SK-N-SH (cell line): ENCODE measurements around the gene FCRL4. TPM values are rescaled to one million over a fixed set of nuclear protein-coding genes. Genes with fewer than 3 reads are reported as not detected.

Source experiments
- CTCF ChIA-PET: fragments of 300-600, 350-600 bp; formaldehyde crosslinking; extraction: SDS; loops from one replicate; lab custom pipeline; 2021; lab: Yijun Ruan, JAX
- POLR2A ChIA-PET: fragments of 350-600 bp; sonication (Branson Sonifier 250); formaldehyde crosslinking; extraction: SDS; loops from one replicate; lab custom pipeline; 2020; ENCODE audit warnings: antibody characterized with exemption, inconsistent platforms; lab: Yijun Ruan, JAX
- DNase-seq: peaks from one replicate; pipeline ENCODE4 v3.0.0; 2012
- H2AFZ ChIP-seq: fragments of 200-600 bp; sonication (generic); 2 replicates; pipeline ENCODE4 v1.8.1; 2016; ENCODE audit warnings: antibody characterized with exemption, mild to moderate bottlenecking, low read depth
- H3F3A ChIP-seq: fragments of 200-600 bp; sonication (generic); replicated peaks from 2 replicates; pipeline ENCODE3; 2016; ENCODE audit warnings: antibody characterized with exemption, mild to moderate bottlenecking; ENCODE audit not compliant: insufficient read depth
- H3K27ac ChIP-seq, 2 experiments: fragments of 200-500 bp in 1 of 2; fragments of 200-600 bp in 1 of 2; sonication (Bioruptor generic) in 1 of 2; sonication (generic), shearing (Covaris generic) in 1 of 2; 2 replicates each; pipeline versions ENCODE4 v1.5.1 to v1.6.1; 2014 to 2016; ENCODE audit warnings: low read depth in 2 of 2, inconsistent platforms in 1 of 2, low read length in 1 of 2, mild to moderate bottlenecking in 1 of 2, mixed read lengths in 1 of 2
- H3K27me3 ChIP-seq: fragments of 200-600 bp; sonication (generic), shearing (Covaris generic); 2 replicates; pipeline ENCODE4 v1.6.1; 2016; ENCODE audit warnings: mixed run types; ENCODE audit not compliant: insufficient read depth
- H3K36me3 ChIP-seq, 2 experiments: fragments of 200-500 bp in 1 of 2; fragments of 200-600 bp in 1 of 2; sonication (Bioruptor generic) in 1 of 2; sonication (generic) in 1 of 2; replicated peaks in 1 of 2; 2 replicates each; pipeline versions ENCODE3 to v1.5.1; 2014 to 2016; ENCODE audit warnings: low read length in 1 of 2, mild to moderate bottlenecking in 1 of 2; ENCODE audit not compliant: insufficient read depth in 2 of 2, control insufficient read depth in 1 of 2
- H3K4me1 ChIP-seq, 2 experiments: fragments of 200-500 bp in 1 of 2; fragments of 200-600 bp in 1 of 2; sonication (Bioruptor generic) in 1 of 2; sonication (generic), shearing (Covaris generic) in 1 of 2; 2 replicates each; pipeline versions ENCODE4 v1.5.1 to v1.6.1; 2014 to 2016; ENCODE audit warnings: low read depth in 1 of 2, low read length in 1 of 2, mixed run types in 1 of 2; ENCODE audit not compliant: insufficient read depth in 2 of 2, control insufficient read depth in 1 of 2
- H3K4me2 ChIP-seq: fragments of 200-600 bp; sonication (generic), shearing (Covaris generic); 2 replicates; pipeline ENCODE4 v1.6.1; 2017; ENCODE audit warnings: mixed run types
- H3K4me3 ChIP-seq, 2 experiments: fragments of 200-500 bp in 1 of 2; fragments of 200-600 bp in 1 of 2; sonication (Bioruptor generic) in 1 of 2; sonication (generic), shearing (Covaris generic) in 1 of 2; 2 replicates each; pipeline versions ENCODE4 v1.5.1 to v1.8.1; 2014 to 2016; ENCODE audit warnings: low read depth in 2 of 2, inconsistent platforms in 1 of 2, low read length in 1 of 2, mild to moderate bottlenecking in 1 of 2, mixed read lengths in 1 of 2, moderate library complexity in 1 of 2
- H3K79me2 ChIP-seq: fragments of 200-600 bp; sonication (generic); 2 replicates; pipeline ENCODE4 v1.8.1; 2017; ENCODE audit warnings: mild to moderate bottlenecking; ENCODE audit not compliant: insufficient read depth
- H3K9ac ChIP-seq: fragments of 200-600 bp; sonication (generic); 2 replicates; pipeline ENCODE4 v1.6.1; 2017; ENCODE audit warnings: mixed run types
- H3K9me2 ChIP-seq: fragments of 200-600 bp; sonication (generic); 2 replicates; pipeline ENCODE4 v1.6.1; 2017; ENCODE audit warnings: mixed run types
- H3K9me3 ChIP-seq: fragments of 200-600 bp; sonication (generic); 2 replicates; pipeline ENCODE4 v1.6.1; 2017; ENCODE audit warnings: mixed run types, mild to moderate bottlenecking, moderate library complexity
- H4K20me1 ChIP-seq: fragments of 200-600 bp; sonication (generic); 2 replicates; pipeline ENCODE4 v1.6.1; 2017; ENCODE audit warnings: mild to moderate bottlenecking, mixed run types; ENCODE audit not compliant: insufficient read depth
- CHD2 ChIP-seq: fragments of 150-350 bp; IDR thresholded peaks from 2 replicates; pipeline ENCODE4 v1.6.1; 2018; ENCODE audit warnings: low read length; ENCODE audit not compliant: partially characterized antibody
- ELF1 ChIP-seq: IDR thresholded peaks from 2 replicates; pipeline ENCODE4 v1.4.0; 2012
- EP300 ChIP-seq, 2 experiments: IDR thresholded peaks; 2 replicates each; pipeline versions ENCODE4 v1.4.0 to v1.6.1; 2012; ENCODE audit warnings: borderline replicate concordance in 1 of 2, low read depth in 1 of 2, low read length in 1 of 2
- FOSL2 ChIP-seq: IDR thresholded peaks from 2 replicates; pipeline ENCODE4 v1.4.0; 2012; ENCODE audit warnings: low read depth, mild to moderate bottlenecking, moderate library complexity, borderline replicate concordance
- GABPA ChIP-seq: IDR thresholded peaks from 2 replicates; pipeline ENCODE4 v1.4.0; 2012; ENCODE audit warnings: low read depth, mild to moderate bottlenecking
- GATA2 ChIP-seq: sonication (generic); formaldehyde crosslinking; IDR thresholded peaks from 2 replicates; pipeline ENCODE4 v1.5.0; 2020; ENCODE audit warnings: mild to moderate bottlenecking, missing genetic modification reagents
- NFIC ChIP-seq: IDR thresholded peaks from 2 replicates; pipeline ENCODE4 v1.4.0; 2012; ENCODE audit warnings: borderline replicate concordance
- RCOR1 ChIP-seq: fragments of 150-350 bp; IDR thresholded peaks from 2 replicates; pipeline ENCODE4 v1.6.1; 2017; ENCODE audit warnings: antibody characterized with exemption, low read length
- RFX5 ChIP-seq: IDR thresholded peaks from 2 replicates; pipeline ENCODE4 v1.6.1; 2012; ENCODE audit warnings: mild to moderate bottlenecking, improper control_type of control experiment, low read length
- SIN3A ChIP-seq: IDR thresholded peaks from 2 replicates; pipeline ENCODE4 v1.6.1; 2012; ENCODE audit warnings: low read depth, mild to moderate bottlenecking, low read length, moderate library complexity, borderline replicate concordance
- USF2 ChIP-seq: fragments of 150-350 bp; IDR thresholded peaks from 2 replicates; pipeline ENCODE4 v1.6.1; 2017; ENCODE audit warnings: antibody characterized with exemption, low read length, low read depth, borderline replicate concordance
- YY1 ChIP-seq: IDR thresholded peaks from 2 replicates; pipeline ENCODE4 v1.4.0; 2012; ENCODE audit warnings: low read depth, mild to moderate bottlenecking
- ZBTB33 ChIP-seq: IDR thresholded peaks from 2 replicates; pipeline ENCODE4 v1.4.0; 2012; ENCODE audit warnings: low read depth, borderline replicate concordance
- WGBS: methylation state at CpG from one replicate; pipeline ENCODE4 v1.1.6; 2017; ENCODE audit warnings: low lambda C conversion rate; 5-methylcytosine and 5-hydroxymethylcytosine counted together
- polyA plus RNA-seq, 3 experiments: library from polyadenylated mRNA; depleted of rRNA; stranded (reverse); fragments of >200 nt; gene quantifications; 2 replicates each; pipeline ENCODE4 v1.2.3, GENCODE V29; 2012
- TF ChIP-seq, protein P1 (sequence below): fragments of 150-350 bp; IDR thresholded peaks from 2 replicates; pipeline ENCODE4 v1.6.1; 2016; ENCODE audit warnings: mild to moderate bottlenecking, low read depth, low read length

The FCRL4 gene
- polyA plus RNA-seq, 1 of the 3 experiments (the other 2 are of a cell fraction) = not detected

DNA sequence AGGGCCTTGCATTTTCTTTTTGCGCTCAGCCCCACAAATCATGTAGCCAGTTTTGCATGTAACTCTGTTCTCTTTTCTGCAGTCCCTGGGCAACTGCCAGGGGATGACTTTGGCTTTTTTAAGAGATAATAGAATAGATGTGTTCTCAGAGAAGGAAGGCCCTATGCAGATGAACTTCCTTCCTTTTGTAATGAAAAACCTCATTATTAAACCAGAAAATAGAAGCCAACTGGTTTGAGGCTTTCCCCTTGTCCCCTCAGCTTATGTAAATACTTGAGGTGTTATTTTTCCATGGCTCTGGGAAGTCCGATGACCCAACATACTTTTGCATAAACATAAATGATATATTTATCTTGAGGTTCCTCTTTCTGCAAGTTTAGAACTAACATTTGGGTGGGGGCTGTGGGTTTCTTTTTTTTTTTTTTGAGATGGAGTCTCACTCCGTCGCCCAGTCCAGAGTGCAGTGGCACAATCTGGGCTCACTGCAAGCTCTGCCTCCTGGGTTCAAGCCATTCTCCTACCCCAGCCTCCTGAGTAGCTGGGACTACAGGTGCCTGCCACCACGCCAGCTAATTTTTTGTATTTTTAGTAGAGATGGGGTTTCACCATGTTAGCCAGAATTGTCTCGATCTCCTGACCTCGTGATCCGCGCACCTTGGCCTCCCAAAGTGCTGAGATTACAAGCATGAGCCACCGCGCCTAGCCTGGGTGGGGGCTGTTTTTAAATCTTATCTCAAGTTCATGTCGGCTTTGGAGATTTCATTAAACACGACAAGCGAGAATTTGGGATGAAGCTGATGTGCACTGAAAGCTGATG is 31.2 kb downstream of the FCRL4 start:
- H3K4me3 ChIP-seq = no peak overlapping the region
- no peaks in the 10 kb centered on the region for H3K79me2 ChIP-seq
- ChIA-PET POLR2A (no interaction called here), CTCF (interaction anchor here (1.3 to 3.3 kb wide), 2 partner anchors 13 to 14 kb away, joined by 6 to 19 read pairs; no protein-coding TSS in a partner anchor)
- no peak overlapping the region for H3K9ac ChIP-seq
- H3K9me2 ChIP-seq = no peaks in the 10 kb centered on the region
- H4K20me1 ChIP-seq = no peaks in the 10 kb centered on the region
- H3K27ac ChIP-seq = no peak overlapping the region
- no peaks in the 10 kb centered on the region for H3K4me1 ChIP-seq
- H3K9me3 ChIP-seq = no peaks in the 10 kb centered on the region
- TF ChIP-seq FOSL2 (no peak), ELF1 (no peak), SIN3A (no peak), CHD2 (no peak), NFIC (no peak), USF2 (no peak), ZBTB33 (no peak), EP300 (IDR thresholded peaks at IDR 0.05; ENCODE audit: borderline replicate concordance in 1 of 2, low read depth in 1 of 2, low read length in 1 of 2) (no peak), GATA2 (CRISPR knock-in tag) (no peak), RFX5 (no peak), RCOR1 (no peak), YY1 (no peak), GABPA (no peak)
- TF ChIP-seq, protein P1, sequence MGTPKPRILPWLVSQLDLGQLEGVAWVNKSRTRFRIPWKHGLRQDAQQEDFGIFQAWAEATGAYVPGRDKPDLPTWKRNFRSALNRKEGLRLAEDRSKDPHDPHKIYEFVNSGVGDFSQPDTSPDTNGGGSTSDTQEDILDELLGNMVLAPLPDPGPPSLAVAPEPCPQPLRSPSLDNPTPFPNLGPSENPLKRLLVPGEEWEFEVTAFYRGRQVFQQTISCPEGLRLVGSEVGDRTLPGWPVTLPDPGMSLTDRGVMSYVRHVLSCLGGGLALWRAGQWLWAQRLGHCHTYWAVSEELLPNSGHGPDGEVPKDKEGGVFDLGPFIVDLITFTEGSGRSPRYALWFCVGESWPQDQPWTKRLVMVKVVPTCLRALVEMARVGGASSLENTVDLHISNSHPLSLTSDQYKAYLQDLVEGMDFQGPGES = no peak
- H3K4me2 ChIP-seq = no peak overlapping the region
- no peaks in the 10 kb centered on the region for H3K36me3 ChIP-seq
- H3K27me3 ChIP-seq = peaks cover 12% of the 10 kb centered on the region; the same call in 1 of the 2 replicates
- H2AFZ ChIP-seq = no peak overlapping the region
- 3% methylated on average over 14 of the region's 14 CpGs for WGBS
- no peaks in the 10 kb centered on the region for H3F3A ChIP-seq
- DNase-seq = no peak
